Stimulated activated CD4-positive, alpha-beta T cell treated with anti-CD3 and anti-CD28 coated beads, Interleukin-1b, Interleukin-23, amount 100 ng/mL, for 1 hour (primary cell): ENCODE data around the gene TNS1.
A peak's percentile ranks its signal among the peaks of the same experiment; 100 is the strongest.
"Not testable (repeated sequence)": the region's sequence is repeated elsewhere in the genome, so short reads cannot be mapped to it uniquely, and the experiment has no call there.

Experiments used
- DNase-seq, 2 donors: peaks; one replicate each; pipeline ENCODE4 v3.0.0-alpha.2; 2020; ENCODE audit warnings: low read depth in 2 of 2

TNS1 gene

DNA sequence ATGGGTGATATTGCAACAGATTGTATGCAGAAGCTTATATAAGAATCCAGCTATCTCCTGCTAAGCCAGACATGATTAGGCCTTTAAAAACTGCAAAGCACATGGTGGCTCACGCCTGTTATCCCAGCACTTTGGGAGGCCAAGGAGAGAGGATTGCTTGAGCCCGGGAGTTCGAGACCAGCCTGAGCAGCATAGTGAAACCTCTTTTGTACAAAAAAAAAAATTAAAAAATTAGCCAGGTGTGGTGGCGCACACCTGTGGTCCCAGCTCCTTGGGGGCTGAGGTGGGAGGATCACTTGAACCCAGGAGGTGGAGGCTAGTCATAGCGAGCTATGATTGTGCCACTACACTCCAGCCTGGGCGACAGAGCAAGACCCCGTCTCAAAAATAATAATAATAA is 204.6 kb downstream of the TNS1 start:
- no peak for DNase-seq

DNA sequence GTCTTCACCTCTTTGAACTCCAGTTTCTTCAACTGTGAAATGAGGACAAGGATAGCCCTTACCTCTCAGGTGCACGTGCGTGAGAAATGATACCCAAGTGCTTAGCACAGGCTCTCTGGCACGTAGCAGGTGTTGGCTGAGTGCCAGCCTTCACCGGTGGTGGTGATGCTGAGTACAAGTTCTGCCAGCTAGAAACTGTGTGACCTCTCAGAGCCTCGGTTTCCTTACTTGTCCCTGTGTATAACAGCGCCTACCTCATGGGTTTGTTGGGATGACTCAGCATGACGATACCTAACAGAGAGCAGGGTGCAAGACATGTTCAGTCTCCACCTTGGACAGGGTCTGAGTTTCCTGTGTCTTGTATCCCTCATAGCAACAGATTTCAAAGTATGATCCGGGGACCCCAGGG is 205.1 kb downstream of the TNS1 start:
- DNase-seq = no peak

DNA sequence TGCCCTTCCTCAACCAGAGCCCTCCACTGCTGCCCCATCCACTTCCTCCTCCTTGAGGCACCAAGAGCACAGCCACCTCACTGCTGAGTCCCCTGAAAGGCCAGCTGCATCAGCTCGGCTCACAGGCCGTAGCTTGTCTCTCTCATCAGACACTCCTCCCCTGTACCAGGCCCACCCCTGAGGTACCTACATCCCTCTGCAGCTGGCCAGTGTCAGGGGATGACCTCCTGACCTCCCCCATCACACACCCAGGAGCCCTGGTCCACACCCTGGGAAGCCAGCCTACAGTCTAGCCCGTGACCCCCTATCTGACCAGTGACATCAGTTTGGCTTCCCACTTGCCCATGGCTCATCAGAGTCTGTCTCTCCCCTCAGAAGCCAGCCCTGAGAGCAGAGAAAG is 205.6 kb downstream of the TNS1 start:
- no peak for DNase-seq

DNA sequence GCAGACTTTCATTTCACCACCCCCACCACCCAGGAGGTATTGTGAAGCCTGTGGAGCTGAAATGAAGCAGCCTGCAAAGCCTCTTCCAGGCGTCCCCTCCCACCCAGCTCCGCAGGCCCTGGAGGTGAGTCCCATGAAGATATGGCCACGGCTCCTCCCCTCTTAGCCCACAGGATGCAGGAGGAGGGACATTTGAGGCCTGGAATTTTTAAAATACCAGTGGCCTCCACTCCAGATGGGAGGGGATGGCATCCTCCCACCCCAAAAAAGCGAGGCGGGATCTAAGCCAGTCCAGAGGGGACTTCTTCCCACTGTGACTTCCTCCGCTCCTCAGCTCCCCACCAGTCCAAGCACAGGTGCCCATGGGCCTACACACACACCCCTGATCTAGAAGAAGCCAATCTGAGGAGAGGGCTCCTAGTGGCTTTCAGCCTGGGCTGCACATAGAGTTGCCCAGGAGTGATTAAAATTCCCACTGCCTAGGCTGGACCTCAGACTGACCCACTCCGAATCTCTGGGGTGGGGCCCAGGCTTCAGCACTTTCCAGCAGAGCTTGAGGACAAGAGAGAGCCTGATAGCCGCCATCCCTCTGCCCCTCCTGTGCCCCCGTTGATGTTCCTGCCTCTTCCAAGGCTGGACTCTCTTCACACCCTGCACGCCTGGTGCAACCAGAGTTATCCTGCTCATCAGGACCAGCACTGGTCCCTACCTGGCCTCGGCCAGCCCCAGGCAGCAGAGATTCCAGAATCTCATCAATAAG is 206.9 kb downstream of the TNS1 start:
- no peak for DNase-seq

DNA sequence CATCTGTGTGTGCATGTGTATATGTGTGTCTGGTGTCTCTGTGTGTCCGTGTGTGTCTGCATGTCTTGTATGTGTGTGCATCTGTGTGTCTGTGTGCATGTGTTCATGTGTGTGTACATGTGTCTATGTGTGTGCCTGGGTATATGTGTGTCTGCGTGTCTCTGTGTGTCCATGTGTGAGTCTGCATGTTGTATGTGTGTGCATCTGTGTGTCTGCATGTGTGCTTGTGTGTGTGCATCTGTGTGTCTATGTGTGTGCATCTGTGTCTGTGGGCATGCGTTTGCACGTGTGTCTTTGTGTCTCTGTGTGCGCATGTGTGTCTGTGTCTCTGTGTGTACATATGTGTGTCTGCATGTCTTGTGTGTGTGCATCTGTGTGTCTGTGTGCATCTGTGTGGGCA is 207.7 kb downstream of the TNS1 start:
- DNase-seq = no peak

DNA sequence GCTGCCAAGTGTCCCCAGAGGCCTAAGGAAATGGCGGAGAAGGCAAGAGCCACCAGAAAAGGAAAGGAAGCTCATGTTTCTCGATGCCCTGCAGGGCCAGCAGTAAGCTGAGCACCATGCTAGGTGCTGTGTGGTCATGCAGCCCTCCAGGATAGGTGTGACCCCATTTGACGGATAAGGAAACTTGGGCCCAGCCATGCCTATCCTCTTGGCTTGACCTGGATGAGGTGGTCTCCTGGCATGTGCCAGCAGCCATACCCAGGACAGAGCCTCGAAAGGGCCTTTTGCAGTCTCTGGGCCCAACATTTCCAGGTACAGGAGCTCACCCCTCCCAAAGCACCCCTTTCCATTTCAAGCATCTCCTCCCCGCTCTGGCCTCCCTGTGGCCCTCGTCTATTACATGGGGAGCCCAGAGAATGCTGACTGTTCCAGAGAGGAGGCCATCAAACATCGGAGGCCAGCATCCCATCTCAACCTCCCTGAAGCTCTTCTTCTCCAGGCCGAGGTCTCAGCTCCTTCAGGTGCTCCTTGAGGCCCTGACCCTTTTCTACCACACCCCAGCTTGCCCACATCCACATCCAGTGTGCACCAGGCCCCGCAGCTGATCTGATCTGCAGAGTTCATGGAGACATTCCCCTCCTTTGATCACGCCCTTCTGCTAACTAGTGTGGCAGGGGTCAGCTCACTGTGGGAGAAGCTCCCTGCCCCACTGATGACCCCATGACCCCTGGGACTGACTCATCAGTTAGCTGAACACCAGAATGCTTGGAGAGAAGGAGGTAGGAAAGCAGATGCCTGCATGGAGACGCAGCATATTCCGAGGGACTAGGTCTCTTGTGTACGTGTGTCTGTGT is 208.4 kb downstream of the TNS1 start:
- DNase-seq = no peak

DNA sequence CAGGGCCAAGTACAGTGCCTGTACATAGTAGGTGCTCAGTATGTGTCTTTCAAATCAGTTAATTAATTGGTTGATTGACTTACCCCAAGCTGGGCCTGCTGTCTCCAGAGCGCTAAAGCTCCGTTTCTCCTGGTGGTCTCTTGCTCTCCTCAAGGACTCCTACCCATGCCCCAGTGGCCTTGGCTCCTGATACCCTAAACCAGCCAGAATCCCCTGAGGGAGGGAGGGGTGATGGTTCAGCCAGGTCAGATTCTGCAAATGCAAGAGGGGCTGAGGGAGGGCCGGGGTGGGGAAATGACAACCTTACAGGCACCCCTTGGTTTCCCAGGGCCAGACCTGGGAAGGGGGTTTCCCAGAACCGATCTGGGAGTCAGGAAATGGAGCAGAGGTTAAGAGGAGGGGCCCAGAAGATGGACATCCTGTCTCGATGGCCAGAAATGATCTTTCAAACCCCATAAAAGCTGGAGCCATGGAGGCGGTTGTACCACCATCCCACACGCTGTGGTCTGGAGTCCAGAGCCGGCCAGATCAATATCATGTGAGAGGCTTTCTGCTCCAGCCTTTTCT is 209.1 kb downstream of the TNS1 start:
- DNase-seq = no peak

DNA sequence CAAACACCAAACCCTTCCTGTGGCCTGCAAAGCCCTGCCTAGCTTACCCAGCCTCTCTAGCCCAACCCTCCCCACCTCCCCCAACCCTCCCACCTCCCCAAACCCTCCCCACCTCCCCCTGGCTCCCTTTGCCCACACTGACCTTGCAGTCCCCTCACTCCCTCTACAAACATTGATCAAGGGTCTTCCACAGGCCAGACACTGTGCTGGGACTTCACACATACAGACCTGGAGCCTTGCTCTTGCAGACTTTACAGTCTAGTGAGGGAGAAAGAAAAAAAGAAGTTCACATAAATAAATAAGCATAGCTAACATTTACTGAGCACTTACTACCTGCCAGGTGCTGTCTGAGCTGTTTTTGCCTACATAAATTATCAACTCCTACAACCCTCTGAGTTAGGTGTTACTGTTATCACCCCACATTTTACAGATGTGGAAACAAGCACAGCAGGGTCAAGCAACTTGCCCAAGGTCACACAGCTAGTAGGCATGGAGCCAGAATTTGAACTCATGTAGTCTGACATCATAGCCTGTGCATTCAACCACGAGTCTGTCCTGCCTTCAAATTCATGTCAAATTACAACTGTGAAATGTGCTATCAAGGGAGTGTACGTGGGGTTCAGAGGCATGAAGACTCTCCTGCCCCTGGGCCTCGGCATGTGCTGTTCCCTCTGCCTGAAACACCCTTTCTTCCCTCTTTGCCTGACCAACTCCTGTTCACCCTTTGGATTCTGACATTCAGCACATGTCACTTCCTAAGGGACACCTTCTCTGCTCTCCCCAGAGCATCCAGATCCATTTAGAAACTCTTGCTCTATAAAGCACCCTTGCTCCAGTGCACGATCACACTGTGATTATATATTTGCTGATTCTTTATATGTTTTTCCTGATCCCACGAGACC is 209.9 kb downstream of the TNS1 start:
- DNase-seq = no peak

DNA sequence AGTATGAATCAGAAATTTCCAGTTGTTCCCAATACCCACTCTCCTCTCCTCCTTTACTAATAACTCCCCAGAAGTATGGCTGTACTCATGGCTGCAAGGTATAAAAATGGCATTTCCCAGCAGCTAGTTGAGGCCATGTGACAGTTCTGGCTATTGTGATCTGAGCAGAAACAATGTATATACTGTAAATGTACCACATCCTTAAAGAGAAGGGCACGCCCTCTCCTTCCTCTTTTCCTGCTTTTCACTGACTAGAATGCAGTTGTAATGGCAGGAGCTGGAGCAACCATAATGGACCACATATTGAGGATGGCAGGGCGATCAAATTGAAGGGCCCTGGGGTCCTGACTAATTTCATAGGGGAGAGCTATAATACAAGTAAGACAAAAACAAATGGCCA is 211.2 kb downstream of the TNS1 start:
- no peak for DNase-seq

DNA sequence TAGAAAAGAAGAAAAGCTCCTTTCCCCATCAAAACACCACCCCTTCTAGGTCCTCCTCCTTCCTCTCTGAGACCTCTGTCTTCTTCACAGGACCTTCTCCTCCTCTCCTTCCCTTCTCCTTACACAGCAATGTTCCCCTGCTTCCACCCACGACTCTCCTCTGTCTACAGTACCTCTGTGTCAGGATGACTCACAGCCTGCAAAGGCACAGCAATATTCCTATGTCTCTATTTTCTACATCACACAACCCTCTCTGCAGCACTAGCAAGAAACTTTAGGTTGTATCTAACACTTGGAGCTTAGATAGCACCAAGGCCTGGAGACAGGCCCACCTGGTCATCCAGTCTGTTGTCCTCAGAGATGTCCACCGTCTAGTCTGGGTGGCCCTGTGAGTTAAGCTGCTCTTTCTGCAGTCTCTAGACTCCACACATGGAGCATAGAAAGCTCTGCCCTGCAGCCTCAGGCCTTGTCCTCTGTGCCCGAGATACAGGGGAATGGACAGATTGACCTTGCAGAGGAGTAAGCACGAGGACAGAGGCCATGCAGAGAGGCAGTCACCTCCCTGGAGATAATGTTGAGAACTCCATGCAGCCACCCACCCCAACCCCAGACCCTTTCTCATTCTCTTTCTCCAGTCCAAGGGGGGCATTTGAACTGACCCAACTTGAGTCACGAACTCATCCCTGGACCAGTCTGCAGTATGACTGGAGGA is 212.0 kb downstream of the TNS1 start:
- no peak for DNase-seq

DNA sequence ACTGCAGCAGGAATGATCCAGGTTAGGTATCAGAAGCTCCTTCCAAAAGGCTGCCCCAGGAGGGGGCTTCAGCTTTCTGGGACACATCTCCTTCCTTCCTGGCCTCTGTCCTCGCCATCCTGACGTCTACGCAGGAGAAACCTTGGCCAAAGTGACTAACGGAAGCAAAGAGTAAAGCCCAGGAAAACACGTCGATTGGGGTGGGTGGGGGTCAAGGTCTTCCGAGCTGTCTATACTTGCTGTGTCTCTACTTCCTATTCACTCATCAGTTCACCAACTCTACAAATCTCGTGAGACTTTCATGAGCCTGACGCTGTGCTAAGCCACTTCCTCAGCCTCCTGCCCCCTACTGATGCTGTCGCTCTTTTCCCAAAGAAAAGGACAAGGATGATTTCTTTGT is 212.6 kb downstream of the TNS1 start:
- no peak for DNase-seq

DNA sequence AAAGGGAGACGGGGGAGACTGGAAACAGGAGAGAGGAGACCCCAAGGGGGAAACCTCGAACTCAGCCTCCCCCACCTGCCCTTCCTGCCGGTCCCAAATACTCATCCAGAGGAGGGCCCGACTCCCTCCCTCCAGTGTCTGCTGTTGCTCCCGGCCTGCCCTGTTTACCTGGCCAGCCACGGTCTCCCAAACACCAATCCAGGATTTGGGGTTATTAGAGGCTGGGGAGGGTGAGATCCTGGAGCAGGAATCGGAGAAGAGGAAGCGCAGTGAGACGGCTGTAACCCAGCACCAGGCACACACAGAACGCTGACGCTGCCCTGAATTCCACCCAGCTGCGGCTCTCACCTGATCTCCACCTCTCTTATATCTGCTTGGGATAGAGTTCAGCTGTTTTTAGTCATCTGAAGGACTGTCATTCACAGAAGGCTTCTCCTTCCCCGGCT is 213.0 kb downstream of the TNS1 start:
- no peak for DNase-seq

DNA sequence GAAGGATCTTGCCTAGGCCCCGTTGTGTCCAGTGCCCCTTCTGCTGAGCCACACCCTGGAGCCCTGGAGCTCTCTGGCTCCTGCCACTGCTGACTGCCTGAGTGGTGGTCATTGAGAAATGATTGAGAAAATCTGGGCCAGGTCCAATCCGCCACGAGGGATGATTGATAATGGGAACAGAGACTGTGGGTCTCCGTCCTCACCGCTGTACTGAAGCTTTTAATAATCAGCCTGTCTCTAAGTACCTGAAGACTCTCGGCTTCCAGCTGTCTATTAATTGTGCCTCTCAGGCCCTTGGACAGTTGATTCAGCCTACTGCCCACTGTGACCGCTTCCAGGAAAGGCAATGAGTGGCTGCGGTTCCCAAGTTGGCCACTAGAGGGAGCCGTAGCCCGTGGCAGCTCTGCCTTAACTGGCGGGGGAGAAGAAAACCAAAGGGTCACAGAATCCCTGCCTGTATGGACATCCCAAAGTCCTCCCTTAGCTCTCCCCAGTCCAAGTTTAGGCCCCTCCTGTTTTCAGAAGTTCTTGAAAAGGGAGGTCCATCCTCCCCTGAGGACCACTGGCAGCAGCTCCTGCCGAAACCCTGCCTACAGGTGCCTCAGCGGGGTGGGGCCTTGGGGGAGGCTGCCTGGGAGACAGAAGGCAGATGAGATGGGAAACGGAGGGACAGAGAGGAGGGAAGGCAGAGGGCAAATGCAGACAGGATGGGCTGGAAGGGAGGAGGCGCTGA is 213.6 kb downstream of the TNS1 start:
- DNase-seq = peak; percentile 38 to 54

DNA sequence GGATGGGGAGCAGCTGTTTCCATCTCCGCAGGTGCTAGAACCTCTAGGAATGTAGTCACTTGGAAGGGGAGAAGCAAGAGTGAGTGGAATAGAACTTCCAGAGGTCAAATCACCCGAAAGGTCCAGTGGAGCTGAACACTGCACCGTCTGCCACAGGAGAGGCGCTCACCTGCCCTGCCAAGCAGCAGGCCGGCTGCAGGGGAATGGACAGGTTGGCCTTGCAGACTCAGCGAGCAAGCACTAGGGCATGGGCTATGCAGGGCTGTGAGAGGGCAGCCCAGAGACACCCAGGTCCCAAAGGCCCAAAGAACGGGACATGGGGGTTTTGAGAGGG is 214.2 kb downstream of the TNS1 start:
- DNase-seq = no peak

DNA sequence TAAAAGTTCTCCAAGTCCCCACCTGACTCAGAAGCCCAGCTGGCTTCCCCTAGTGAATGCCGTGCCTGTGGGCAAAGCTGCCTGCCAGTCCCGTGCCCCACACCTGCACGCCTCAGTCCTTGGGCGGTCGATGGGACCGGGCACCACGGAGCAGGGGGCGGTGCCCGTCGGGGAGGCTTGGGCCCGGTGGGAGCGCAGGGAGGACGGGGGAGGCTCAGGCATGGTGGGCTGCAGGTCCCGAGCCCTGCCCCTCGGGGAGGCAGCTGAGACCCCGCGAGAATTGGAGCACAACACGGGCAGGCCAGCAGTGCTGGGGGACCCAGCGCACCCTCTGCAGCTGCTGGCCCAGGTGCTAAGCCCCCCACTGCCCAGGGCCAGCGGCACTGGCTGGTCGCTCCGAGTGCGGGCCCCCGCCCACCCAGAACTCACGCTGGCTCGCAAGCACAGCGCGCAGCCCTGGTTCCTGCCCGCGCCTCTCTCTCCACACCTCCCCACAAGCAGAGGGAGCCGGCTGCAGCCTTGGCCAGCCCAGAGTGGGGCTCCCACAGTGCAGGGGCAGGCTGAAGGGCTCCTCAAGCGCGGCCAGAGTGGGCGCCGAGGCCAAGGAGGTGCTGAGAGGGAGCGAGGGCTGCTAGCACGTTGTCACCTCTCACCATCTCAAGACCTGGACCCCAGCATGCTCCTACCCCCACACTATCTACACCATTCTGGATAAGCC is 215.5 kb downstream of the TNS1 start:
- DNase-seq = no peak

DNA sequence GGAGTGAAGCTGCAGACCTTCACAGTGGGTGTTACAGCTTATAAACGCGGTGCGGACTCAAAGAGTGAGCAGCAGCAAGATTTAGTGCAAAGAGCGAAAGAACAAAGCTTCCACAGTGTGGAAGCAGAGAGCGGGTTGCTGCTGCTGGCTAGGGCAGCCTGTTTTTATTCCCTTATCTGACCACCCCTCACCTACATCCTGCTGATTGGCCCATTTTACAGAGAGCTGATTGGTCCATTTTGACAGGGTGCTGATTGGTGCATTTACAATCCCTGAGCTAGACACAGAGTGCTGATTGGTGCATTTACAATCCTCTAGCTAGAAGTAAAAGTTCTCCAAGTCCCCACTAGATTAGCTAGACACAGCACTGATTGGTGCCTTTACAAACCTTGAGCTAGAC is 216.2 kb downstream of the TNS1 start:
- DNase-seq = not testable (repeated sequence)

DNA sequence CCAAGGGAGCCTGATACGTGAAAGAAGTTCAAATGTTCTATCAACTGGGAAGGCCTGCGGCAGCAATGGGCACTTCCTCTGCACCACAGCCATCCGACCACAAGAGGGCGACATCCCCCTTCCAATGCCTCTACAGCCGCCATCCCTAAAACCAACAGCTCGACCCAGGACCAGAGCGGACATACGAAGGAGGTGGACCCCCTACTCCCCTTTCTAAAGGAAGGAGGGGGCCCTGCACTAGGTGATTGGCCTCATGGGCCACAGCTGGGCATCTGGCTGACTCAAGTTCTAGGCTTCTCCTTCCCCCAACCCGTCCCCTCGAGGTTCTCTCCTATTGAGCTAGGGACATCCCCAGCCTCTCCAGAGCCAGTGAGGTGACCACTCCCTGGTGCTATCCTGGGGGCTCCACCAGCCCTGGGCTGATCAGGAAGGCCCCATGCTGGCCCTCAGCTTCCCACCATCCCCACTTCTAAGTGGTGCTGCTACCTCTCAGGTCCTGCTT is 217.2 kb downstream of the TNS1 start:
- peak; percentile 24 to 60 for DNase-seq

DNA sequence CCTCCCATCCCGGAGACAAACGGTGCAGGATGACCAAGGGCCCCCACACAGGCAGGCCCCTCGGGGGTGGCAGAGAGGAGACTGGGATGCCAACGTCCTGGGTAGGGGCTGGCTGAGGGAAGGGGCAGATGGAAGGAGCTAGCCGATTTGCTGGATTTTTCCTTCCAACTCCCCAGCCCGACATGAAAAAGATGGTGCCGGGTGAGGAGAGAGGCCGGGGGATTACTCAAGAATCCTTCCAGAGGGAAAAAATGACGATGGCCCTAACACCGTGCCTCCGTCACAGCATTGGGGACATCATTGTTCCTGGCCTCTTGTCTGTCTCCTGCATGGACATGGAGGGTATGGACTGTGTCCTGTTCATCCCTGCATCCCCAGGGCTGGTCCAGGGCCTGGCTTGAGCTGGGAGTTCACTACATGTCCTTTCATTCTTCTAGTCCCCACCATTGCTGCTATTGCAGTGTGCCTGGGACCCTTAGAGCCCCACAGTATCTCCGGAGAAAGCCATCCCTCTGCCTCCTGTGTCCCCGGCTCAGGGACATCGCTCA is 217.7 kb downstream of the TNS1 start:
- no peak for DNase-seq

DNA sequence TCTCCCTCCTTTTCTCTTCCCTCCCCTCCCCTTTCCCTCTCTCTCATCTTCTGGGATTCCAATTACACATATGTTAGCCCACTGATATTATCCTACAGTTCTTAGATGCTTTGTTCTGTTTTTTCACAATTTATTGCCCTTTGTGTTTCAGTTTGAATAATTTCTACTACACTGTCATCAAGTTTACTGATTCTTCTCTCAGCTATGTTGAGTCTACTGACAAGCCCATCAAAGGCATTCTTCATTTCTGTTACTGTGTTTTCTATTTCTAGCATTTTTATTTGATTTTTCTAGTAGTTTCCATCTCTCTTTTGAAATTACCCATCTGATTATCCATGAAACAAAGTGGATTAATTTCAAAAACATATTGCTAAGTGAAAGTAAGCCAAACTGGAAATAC is 219.6 kb downstream of the TNS1 start:
- DNase-seq = no peak
